ENCODE results near the gene MIA2. TPM values are rescaled to one million over a fixed set of nuclear protein-coding genes. Genes with fewer than 3 reads are reported as not detected.

The MIA2 gene
- total and polyA plus RNA-seq, 4 donors: 39.2 to 106 (median 56.4) TPM

DNA sequence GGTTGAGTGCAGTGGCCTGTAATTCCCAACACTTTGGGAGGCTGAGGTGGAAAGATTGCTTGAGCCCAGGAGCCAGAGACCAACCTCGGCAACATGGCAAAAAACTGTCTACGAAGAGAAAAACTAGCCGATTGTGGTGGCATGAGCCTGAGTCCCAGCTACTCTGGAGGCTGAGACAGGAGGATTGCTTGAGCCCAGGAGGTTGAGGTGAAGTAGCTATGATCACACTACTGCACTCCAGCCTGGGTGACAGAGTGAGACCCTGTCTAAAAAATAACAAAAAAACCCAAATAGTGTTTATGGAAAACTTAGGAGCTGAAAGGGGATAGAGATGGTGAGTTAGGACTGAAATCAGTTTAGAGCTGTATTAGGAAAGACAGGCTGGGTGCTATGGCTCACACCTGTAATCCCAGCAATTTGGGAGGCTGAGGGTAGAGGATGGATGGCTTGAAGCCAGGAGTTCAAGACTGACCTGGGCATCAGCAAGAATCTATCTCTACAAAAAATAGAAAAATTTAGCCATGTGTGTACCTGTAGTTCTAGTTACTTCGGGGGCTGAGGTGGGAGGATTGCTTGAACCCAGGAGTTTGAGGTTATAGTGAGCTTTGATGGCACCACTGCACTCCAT is 49.0 kb upstream of the MIA2 start:
- Histone ChIP-seq H3K27ac (ENCODE audit: low read depth in 1 of 2, low read length in 2 of 2) (no peak overlapping the region), H3K27me3 (ENCODE audit: control insufficient read depth in 4 of 4, insufficient read depth in 4 of 4, low read length in 3 of 4) (no peaks in the 10 kb centered on the region), H3K36me3 (ENCODE audit: control insufficient read depth in 4 of 4, insufficient read depth in 3 of 4, low read depth in 1 of 4, low read length in 3 of 4) (peaks cover 4 to 43% (median 36%) of the 10 kb centered on the region in 4 donors), H3K9me3 (ENCODE audit: control insufficient read depth in 4 of 4, low read length in 3 of 4) (no peaks in the 10 kb centered on the region), H3K9ac (ENCODE audit: low read depth in 1 of 2, low read length in 2 of 2) (no peak overlapping the region), H3K4me3 (ENCODE audit: low read depth in 1 of 3, low read length in 3 of 3) (no peak overlapping the region), H3K4me1 (ENCODE audit: control insufficient read depth in 4 of 4, insufficient read depth in 4 of 4, low read length in 3 of 4) (no peaks in the 10 kb centered on the region)
- TF ChIP-seq, protein P1, sequence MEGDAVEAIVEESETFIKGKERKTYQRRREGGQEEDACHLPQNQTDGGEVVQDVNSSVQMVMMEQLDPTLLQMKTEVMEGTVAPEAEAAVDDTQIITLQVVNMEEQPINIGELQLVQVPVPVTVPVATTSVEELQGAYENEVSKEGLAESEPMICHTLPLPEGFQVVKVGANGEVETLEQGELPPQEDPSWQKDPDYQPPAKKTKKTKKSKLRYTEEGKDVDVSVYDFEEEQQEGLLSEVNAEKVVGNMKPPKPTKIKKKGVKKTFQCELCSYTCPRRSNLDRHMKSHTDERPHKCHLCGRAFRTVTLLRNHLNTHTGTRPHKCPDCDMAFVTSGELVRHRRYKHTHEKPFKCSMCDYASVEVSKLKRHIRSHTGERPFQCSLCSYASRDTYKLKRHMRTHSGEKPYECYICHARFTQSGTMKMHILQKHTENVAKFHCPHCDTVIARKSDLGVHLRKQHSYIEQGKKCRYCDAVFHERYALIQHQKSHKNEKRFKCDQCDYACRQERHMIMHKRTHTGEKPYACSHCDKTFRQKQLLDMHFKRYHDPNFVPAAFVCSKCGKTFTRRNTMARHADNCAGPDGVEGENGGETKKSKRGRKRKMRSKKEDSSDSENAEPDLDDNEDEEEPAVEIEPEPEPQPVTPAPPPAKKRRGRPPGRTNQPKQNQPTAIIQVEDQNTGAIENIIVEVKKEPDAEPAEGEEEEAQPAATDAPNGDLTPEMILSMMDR (IDR thresholded peaks at IDR 0.05; ENCODE audit: low read depth, low read length, missing input control): no peak
- TF ChIP-seq RXRA (IDR thresholded peaks at IDR 0.05): no peak
- WGBS: 99% methylated on average over 4 of the region's 4 CpGs
- DNase-seq (ENCODE audit: low spot score): no peak

DNA sequence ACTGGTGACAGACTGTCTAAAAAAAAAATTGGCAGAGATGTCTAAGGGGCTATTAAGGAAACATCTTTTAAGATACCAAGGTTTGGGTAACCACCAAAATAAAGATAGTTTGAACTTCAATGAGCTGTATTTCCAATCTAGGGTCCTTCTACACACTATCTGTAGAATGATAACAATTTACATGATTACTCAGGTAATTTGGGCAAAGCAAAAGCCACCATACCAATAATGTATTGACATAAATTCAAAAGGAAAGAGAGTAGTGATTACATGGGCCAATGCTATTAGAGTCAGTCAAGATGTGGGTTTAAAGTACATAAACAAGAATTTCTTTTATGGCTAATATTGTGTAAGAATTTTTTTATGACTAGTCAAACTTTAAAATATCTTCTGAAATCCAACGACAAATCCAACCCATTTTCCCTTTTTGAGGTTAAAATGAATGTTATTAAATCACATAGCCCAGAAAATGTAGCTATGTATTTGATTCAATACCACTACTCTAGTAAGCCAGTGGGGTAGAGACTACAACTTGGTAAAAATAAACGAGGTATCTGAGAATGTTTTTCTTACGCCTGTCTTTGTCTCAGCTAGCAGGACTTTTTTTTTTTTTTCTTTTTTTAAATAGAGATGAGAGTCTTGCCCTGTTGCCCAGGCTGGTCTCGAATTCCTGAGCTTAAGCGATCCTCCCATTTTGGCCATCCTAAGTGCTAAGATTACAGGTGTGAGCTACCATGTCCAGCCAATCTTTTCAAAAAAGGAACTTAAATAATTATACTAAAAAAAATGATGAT is 48.3 kb upstream of the MIA2 start:
- H3K27ac ChIP-seq (ENCODE audit: low read depth in 1 of 2, low read length in 2 of 2): no peak overlapping the region
- no peaks in the 10 kb centered on the region for H3K27me3 ChIP-seq (ENCODE audit: control insufficient read depth in 4 of 4, insufficient read depth in 4 of 4, low read length in 3 of 4)
- TF ChIP-seq RXRA (IDR thresholded peaks at IDR 0.05) (no peak), TAF1 (conservative IDR thresholded peaks at IDR 0.05) (no peak), HNF4A (conservative IDR thresholded peaks at IDR 0.05) (no peak), FOXA1 (IDR thresholded peaks at IDR 0.05) (no peak), FOXA2 (IDR thresholded peaks at IDR 0.05) (no peak), SP1 (IDR thresholded peaks at IDR 0.05) (no peak), NR2F2 (IDR thresholded peaks at IDR 0.05) (no peak), EGR1 (IDR thresholded peaks at IDR 0.05; ENCODE audit: low read depth in 2 of 2) (no peak), HNF4G (IDR thresholded peaks at IDR 0.05) (no peak), RAD21 (IDR thresholded peaks at IDR 0.05) (no peak)
- TF ChIP-seq, protein P2, sequence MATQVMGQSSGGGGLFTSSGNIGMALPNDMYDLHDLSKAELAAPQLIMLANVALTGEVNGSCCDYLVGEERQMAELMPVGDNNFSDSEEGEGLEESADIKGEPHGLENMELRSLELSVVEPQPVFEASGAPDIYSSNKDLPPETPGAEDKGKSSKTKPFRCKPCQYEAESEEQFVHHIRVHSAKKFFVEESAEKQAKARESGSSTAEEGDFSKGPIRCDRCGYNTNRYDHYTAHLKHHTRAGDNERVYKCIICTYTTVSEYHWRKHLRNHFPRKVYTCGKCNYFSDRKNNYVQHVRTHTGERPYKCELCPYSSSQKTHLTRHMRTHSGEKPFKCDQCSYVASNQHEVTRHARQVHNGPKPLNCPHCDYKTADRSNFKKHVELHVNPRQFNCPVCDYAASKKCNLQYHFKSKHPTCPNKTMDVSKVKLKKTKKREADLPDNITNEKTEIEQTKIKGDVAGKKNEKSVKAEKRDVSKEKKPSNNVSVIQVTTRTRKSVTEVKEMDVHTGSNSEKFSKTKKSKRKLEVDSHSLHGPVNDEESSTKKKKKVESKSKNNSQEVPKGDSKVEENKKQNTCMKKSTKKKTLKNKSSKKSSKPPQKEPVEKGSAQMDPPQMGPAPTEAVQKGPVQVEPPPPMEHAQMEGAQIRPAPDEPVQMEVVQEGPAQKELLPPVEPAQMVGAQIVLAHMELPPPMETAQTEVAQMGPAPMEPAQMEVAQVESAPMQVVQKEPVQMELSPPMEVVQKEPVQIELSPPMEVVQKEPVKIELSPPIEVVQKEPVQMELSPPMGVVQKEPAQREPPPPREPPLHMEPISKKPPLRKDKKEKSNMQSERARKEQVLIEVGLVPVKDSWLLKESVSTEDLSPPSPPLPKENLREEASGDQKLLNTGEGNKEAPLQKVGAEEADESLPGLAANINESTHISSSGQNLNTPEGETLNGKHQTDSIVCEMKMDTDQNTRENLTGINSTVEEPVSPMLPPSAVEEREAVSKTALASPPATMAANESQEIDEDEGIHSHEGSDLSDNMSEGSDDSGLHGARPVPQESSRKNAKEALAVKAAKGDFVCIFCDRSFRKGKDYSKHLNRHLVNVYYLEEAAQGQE (IDR thresholded peaks at IDR 0.05): no peak
- TF ChIP-seq, protein P3, sequence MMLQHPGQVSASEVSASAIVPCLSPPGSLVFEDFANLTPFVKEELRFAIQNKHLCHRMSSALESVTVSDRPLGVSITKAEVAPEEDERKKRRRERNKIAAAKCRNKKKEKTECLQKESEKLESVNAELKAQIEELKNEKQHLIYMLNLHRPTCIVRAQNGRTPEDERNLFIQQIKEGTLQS (IDR thresholded peaks at IDR 0.05): no peak
- TF ChIP-seq, protein P1 (IDR thresholded peaks at IDR 0.05; ENCODE audit: low read depth, low read length, missing input control): no peak
- TF ChIP-seq, protein P4, sequence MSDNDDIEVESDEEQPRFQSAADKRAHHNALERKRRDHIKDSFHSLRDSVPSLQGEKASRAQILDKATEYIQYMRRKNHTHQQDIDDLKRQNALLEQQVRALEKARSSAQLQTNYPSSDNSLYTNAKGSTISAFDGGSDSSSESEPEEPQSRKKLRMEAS (IDR thresholded peaks at IDR 0.05): no peak
- TF ChIP-seq, protein P5, sequence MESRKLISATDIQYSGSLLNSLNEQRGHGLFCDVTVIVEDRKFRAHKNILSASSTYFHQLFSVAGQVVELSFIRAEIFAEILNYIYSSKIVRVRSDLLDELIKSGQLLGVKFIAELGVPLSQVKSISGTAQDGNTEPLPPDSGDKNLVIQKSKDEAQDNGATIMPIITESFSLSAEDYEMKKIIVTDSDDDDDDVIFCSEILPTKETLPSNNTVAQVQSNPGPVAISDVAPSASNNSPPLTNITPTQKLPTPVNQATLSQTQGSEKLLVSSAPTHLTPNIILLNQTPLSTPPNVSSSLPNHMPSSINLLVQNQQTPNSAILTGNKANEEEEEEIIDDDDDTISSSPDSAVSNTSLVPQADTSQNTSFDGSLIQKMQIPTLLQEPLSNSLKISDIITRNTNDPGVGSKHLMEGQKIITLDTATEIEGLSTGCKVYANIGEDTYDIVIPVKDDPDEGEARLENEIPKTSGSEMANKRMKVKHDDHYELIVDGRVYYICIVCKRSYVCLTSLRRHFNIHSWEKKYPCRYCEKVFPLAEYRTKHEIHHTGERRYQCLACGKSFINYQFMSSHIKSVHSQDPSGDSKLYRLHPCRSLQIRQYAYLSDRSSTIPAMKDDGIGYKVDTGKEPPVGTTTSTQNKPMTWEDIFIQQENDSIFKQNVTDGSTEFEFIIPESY (IDR thresholded peaks at IDR 0.05): no peak
- H3K9me3 ChIP-seq (ENCODE audit: control insufficient read depth in 4 of 4, low read length in 3 of 4): no peaks in the 10 kb centered on the region
- no peak overlapping the region for H3K4me3 ChIP-seq (ENCODE audit: low read depth in 1 of 3, low read length in 3 of 3)
- no peaks in the 10 kb centered on the region for H3K4me1 ChIP-seq (ENCODE audit: control insufficient read depth in 4 of 4, insufficient read depth in 4 of 4, low read length in 3 of 4)
- no peak overlapping the region for H3K9ac ChIP-seq (ENCODE audit: low read depth in 1 of 2, low read length in 2 of 2)
- H3K36me3 ChIP-seq (ENCODE audit: control insufficient read depth in 4 of 4, insufficient read depth in 3 of 4, low read depth in 1 of 4, low read length in 3 of 4): peaks cover 4 to 38% (median 30%) of the 10 kb centered on the region in 4 donors
- WGBS: 93% methylated on average over 5 of the region's 5 CpGs
- DNase-seq (ENCODE audit: low spot score): no peak

Data from liver (tissue), 9 donors.